H1 (cell line): ENCODE measurements around the gene TMEM178B. TPM values are rescaled to one million over a fixed set of nuclear protein-coding genes. Genes with fewer than 3 reads are reported as not detected.

Source experiments
- CTCF ChIA-PET: fragments of 300-600 bp; sonication (Branson Sonifier 250); formaldehyde crosslinking; loops from one replicate; lab custom pipeline; 2021; ENCODE audit not compliant: partially characterized antibody; lab: Charles Lee
- POLR2A ChIA-PET: fragments of 300-600 bp; sonication (Branson Sonifier 250); formaldehyde crosslinking; loops from one replicate; lab custom pipeline; 2021; ENCODE audit warnings: inconsistent platforms; ENCODE audit not compliant: partially characterized antibody; lab: Charles Lee
- DNase-seq, 2 experiments: peaks; one replicate each; pipeline versions ENCODE4 v3.0.0 to v3.0.0-alpha.2; 2010 to 2022; ENCODE audit warnings: low spot score in 2 of 2, low read depth in 1 of 2, mixed read lengths in 1 of 2
- FAIRE-seq: peaks from 2 replicates; lab custom pipeline; 2011; peaks lifted over from hg19 to GRCh38; lab: Jason Lieb, UNC
- H2AFZ ChIP-seq: 2 replicates; pipeline ENCODE4 v1.8.1; 2012; ENCODE audit warnings: low read length, inconsistent platforms
- H2AK5ac ChIP-seq: 2 replicates; pipeline ENCODE4 v1.6.1; 2013; ENCODE audit warnings: low read depth, low read length
- H2BK120ac ChIP-seq: replicated peaks from 2 replicates; pipeline ENCODE3; 2013; ENCODE audit warnings: low read depth, low read length, inconsistent platforms
- H2BK12ac ChIP-seq: 2 replicates; pipeline ENCODE4 v1.6.1; 2013; ENCODE audit warnings: low read depth, low read length
- H2BK15ac ChIP-seq: 2 replicates; pipeline ENCODE4 v1.6.1; 2013; ENCODE audit warnings: low read length
- H2BK20ac ChIP-seq: 2 replicates; pipeline ENCODE4 v1.6.1; 2013; ENCODE audit warnings: low read length
- H2BK5ac ChIP-seq: 2 replicates; pipeline ENCODE4 v1.6.1; 2013; ENCODE audit warnings: low read depth, low read length
- H3K14ac ChIP-seq: 2 replicates; pipeline ENCODE4 v1.6.1; 2013; ENCODE audit warnings: inconsistent platforms; ENCODE audit not compliant: insufficient read length
- H3K18ac ChIP-seq: 2 replicates; pipeline ENCODE4 v1.6.1; 2013; ENCODE audit warnings: low read length; ENCODE audit errors: extremely low read depth
- H3K23ac ChIP-seq: 2 replicates; pipeline ENCODE4 v1.6.1; 2013; ENCODE audit warnings: inconsistent platforms; ENCODE audit not compliant: insufficient read length
- H3K23me2 ChIP-seq: 2 replicates; pipeline ENCODE4 v1.6.1; 2013; ENCODE audit warnings: low read depth, low read length
- H3K27ac ChIP-seq: 2 replicates; pipeline ENCODE4 v1.6.1; 2011; ENCODE audit warnings: low read depth, low read length, inconsistent platforms
- H3K27me3 ChIP-seq, 4 experiments: replicated peaks in 1 of 4; 1 replicate in 1 of 4; 2 replicates in 3 of 4; pipeline versions ENCODE4 v1.6.1 to v1.8.1; 2011 to 2013; ENCODE audit warnings: low read length in 3 of 4, mild to moderate bottlenecking in 3 of 4, inconsistent platforms in 2 of 4, mixed read lengths in 2 of 4, moderate library complexity in 1 of 4; ENCODE audit not compliant: control insufficient read depth in 3 of 4, insufficient read depth in 3 of 4; ENCODE audit errors: extremely low read depth in 1 of 4
- H3K36me3 ChIP-seq, 4 experiments: 2 replicates each; pipeline versions ENCODE4 v1.6.1 to v1.8.1; 2011 to 2013; ENCODE audit warnings: mild to moderate bottlenecking in 4 of 4, low read length in 3 of 4, moderate library complexity in 2 of 4, control low read depth in 1 of 4, inconsistent platforms in 1 of 4; ENCODE audit not compliant: insufficient read depth in 4 of 4, control insufficient read depth in 2 of 4
- H3K4ac ChIP-seq: replicated peaks from 2 replicates; pipeline ENCODE3; 2013; ENCODE audit warnings: low read length, low read depth, mixed read lengths, inconsistent platforms; ENCODE audit not compliant: insufficient read length
- H3K4me1 ChIP-seq, 4 experiments: replicated peaks in 1 of 4; 1 replicate in 1 of 4; 2 replicates in 3 of 4; pipeline versions ENCODE4 v1.6.1 to v1.8.1; 2011 to 2013; ENCODE audit warnings: low read length in 3 of 4, inconsistent platforms in 2 of 4, mixed read lengths in 1 of 4; ENCODE audit not compliant: insufficient read depth in 4 of 4, control insufficient read depth in 3 of 4
- H3K4me2 ChIP-seq, 2 experiments: 2 replicates each; pipeline versions ENCODE4 v1.6.1 to v1.8.1; 2011 to 2013; ENCODE audit warnings: low read depth in 2 of 2, low read length in 2 of 2, control low read depth in 1 of 2, inconsistent platforms in 1 of 2, mild to moderate bottlenecking in 1 of 2; ENCODE audit not compliant: insufficient read depth in 1 of 2
- H3K4me3 ChIP-seq, 4 experiments: fragments of 200-600, 300-600 bp in 1 of 4; sonication (generic), shearing (Covaris generic), sonication (Bioruptor Twin) in 1 of 4; 2 replicates each; pipeline versions ENCODE4 v1.5.1 to v1.8.1; 2011 to 2016; ENCODE audit warnings: low read length in 4 of 4, low read depth in 3 of 4, control low read depth in 2 of 4, inconsistent platforms in 2 of 4, mild to moderate bottlenecking in 2 of 4, mixed read lengths in 1 of 4, moderate library complexity in 1 of 4; ENCODE audit not compliant: insufficient read depth in 2 of 4; ENCODE audit errors: extremely low read depth in 1 of 4
- H3K56ac ChIP-seq: replicated peaks from 2 replicates; pipeline ENCODE3; 2013; ENCODE audit warnings: low read depth, mild to moderate bottlenecking, mixed read lengths, low read length, inconsistent platforms; ENCODE audit not compliant: insufficient read length
- H3K79me1 ChIP-seq: 2 replicates; pipeline ENCODE4 v1.6.1; 2013; ENCODE audit warnings: low read depth, low read length, control low read depth
- H3K79me2 ChIP-seq, 2 experiments: 2 replicates each; pipeline versions ENCODE4 v1.6.1 to v1.8.1; 2012 to 2013; ENCODE audit warnings: low read length in 2 of 2, mild to moderate bottlenecking in 2 of 2, inconsistent platforms in 1 of 2; ENCODE audit not compliant: insufficient read depth in 2 of 2, control insufficient read depth in 1 of 2
- H3K9ac ChIP-seq, 4 experiments: replicated peaks in 1 of 4; 1 replicate in 1 of 4; 2 replicates in 3 of 4; pipeline versions ENCODE4 v1.6.1 to v1.8.1; 2011 to 2013; ENCODE audit warnings: low read depth in 3 of 4, low read length in 3 of 4, control low read depth in 2 of 4, mild to moderate bottlenecking in 2 of 4, moderate library complexity in 2 of 4, inconsistent platforms in 1 of 4; ENCODE audit errors: extremely low read depth in 1 of 4
- H3K9me3 ChIP-seq, 2 experiments: 2 replicates each; pipeline versions ENCODE4 v1.6.1 to v1.8.1; 2012 to 2013; ENCODE audit warnings: mild to moderate bottlenecking in 2 of 2, moderate library complexity in 2 of 2, control low read depth in 1 of 2, inconsistent platforms in 1 of 2, low read depth in 1 of 2, low read length in 1 of 2, mixed read lengths in 1 of 2; ENCODE audit not compliant: insufficient read depth in 2 of 2
- H4K20me1 ChIP-seq, 2 experiments: replicated peaks in 1 of 2; 2 replicates each; pipeline versions ENCODE3 to v1.8.1; 2011 to 2013; ENCODE audit warnings: inconsistent platforms in 2 of 2, low read length in 2 of 2, mild to moderate bottlenecking in 1 of 2; ENCODE audit not compliant: insufficient read depth in 2 of 2, control insufficient read depth in 1 of 2
- H4K5ac ChIP-seq: 2 replicates; pipeline ENCODE4 v1.6.1; 2013; ENCODE audit warnings: low read length, low read depth, mixed read lengths, inconsistent platforms; ENCODE audit not compliant: insufficient read length
- H4K8ac ChIP-seq: 2 replicates; pipeline ENCODE4 v1.8.0; 2013; ENCODE audit warnings: mild to moderate bottlenecking, moderate library complexity, low read length, inconsistent platforms; ENCODE audit not compliant: insufficient read depth; ENCODE audit errors: extremely low read depth
- H4K91ac ChIP-seq: replicated peaks from 2 replicates; pipeline ENCODE3; 2013; ENCODE audit warnings: low read length, mixed read lengths, inconsistent platforms; ENCODE audit not compliant: insufficient read length
- KDM5A ChIP-seq: fragments of 200-600 bp; IDR thresholded peaks from 2 replicates; pipeline ENCODE4 v1.7.1; 2012; ENCODE audit warnings: mild to moderate bottlenecking, low read length, inconsistent platforms, mixed read lengths
- RFX5 ChIP-seq: IDR thresholded peaks from 2 replicates; pipeline ENCODE4 v1.6.1; 2011; ENCODE audit warnings: low read depth, low read length, improper control_type of control experiment, borderline replicate concordance
- WGBS, 2 experiments: shearing (Covaris generic) in 1 of 2; methylation state at CpG; one replicate each; pipeline versions ENCODE4 v1.1.6 to v1.1.7; 2013 to 2015; ENCODE audit warnings: low lambda C conversion rate in 2 of 2, mixed read lengths in 2 of 2, inconsistent platforms in 1 of 2, low coverage in 1 of 2, missing lambda C conversion rate in 1 of 2; ENCODE audit not compliant: insufficient replicate concordance in 2 of 2, insufficient coverage in 1 of 2, insufficient read length in 1 of 2; ENCODE audit errors: extremely low coverage in 1 of 2, missing lambda C conversion rate in 1 of 2; 5-methylcytosine and 5-hydroxymethylcytosine counted together
- polyA plus RNA-seq, 7 experiments: library from polyadenylated mRNA; depleted of rRNA in 3 of 7; stranded (reverse) in 5 of 7; unstranded in 2 of 7; fragments of >200 nt in 5 of 7; fragments of 200-250 nt in 2 of 7; gene quantifications; 1 replicate in 5 of 7; 2 replicates in 1 of 7; 4 replicates in 1 of 7; pipeline versions ENCODE4 v1.2.1 to v1.2.3, GENCODE V29; 2011 to 2013; ENCODE audit warnings: missing spikeins in 2 of 7, mixed read lengths in 2 of 7
- total RNA-seq: library from RNA; stranded (reverse); fragmentation: NEBNext Ultra II Directional; extraction: Animal tissue kit (Norgen Biotek cat#: 25700); gene quantifications from 2 replicates; pipeline ENCODE4 v1.2.1, GENCODE V29; 2021
- TF ChIP-seq, protein P1 (sequence below): IDR thresholded peaks from 2 replicates; pipeline ENCODE4 v1.6.1; 2012; ENCODE audit warnings: low read length, inconsistent platforms
- TF ChIP-seq, protein P2 (sequence below): IDR thresholded peaks from 2 replicates; pipeline ENCODE4 v1.6.1; 2012; ENCODE audit warnings: inconsistent platforms

TMEM178B gene
- total and polyA plus RNA-seq, 2 of the 8 experiments (the other 6 are each of a cell fraction or from before 2014, with no cell fraction given): 5.3 to 18.1 TPM

DNA sequence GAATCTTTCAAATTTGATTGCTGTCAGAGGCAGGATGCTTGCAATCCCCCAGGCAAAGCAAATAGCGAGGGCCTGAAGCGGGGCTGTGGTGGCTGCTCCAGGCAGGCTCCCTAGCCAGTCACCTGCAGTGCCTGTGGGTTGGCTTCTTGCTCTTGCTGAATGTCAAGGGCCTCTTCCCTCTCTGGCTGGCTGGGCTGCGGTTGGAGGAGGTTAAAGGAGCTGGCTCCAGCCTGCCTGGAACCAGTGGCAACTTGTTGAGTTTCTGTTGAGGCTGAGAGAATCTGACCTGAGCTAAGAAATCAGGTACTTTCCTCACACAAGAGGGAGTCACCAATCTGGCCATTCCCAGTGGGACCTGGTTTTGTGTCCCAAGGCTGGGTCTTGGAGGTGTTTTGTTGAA lies 134.7 kb downstream of the TMEM178B start:
- Histone ChIP-seq H3K79me1 (no peaks in the 10 kb centered on the region; the same call in 1 of the 2 replicates), H4K20me1 (no peaks in the 10 kb centered on the region), H3K9me3 (no peaks in the 10 kb centered on the region), H4K8ac (no peak overlapping the region), H3K79me2 (no peaks in the 10 kb centered on the region), H3K9ac (no peak overlapping the region), H4K5ac (no peak overlapping the region), H3K4ac (no peak overlapping the region), H3K14ac (no peak overlapping the region), H2BK5ac (peak overlapping the region; percentile 41; the same call in 1 of the 2 replicates), H3K27ac (peak overlapping the region; percentile 29; the same call in 1 of the 2 replicates), H4K91ac (no peak overlapping the region), H3K4me3 (no peak overlapping the region), H2BK15ac (no peak overlapping the region), H2AFZ (no peak overlapping the region), H3K18ac (peak overlapping the region; percentile 21; the same call in 1 of the 2 replicates), H3K23ac (no peak overlapping the region), H3K56ac (no peak overlapping the region), H3K4me2 (peak overlapping the region in 1 of 2 experiments; percentile 6; a peak in 2 of 4 replicates), H3K4me1 (peaks cover 14 to 36% (median 22%) of the 10 kb centered on the region in 4 experiments), H3K36me3 (no peaks in the 10 kb centered on the region), H2AK5ac (peak overlapping the region; percentile 25; the same call in 1 of the 2 replicates), H2BK20ac (no peak overlapping the region), H2BK12ac (peak overlapping the region; percentile 72; the same call in 1 of the 2 replicates), H2BK120ac (no peak overlapping the region), H3K27me3 (no peaks in the 10 kb centered on the region), H3K23me2 (no peaks in the 10 kb centered on the region)
- DNase-seq: no peak
- FAIRE-seq: no peak
- CTCF ChIA-PET: interaction anchor here (1.9 kb wide), 1 partner anchor 9 kb away, joined by 4 read pairs; no protein-coding TSS in a partner anchor
- WGBS, 2 experiments: 72% methylated on average over 3 of the region's 3 CpGs; no CpG with 5 or more reads in 1 of the 2 experiments
- POLR2A ChIA-PET: interaction anchor here (1.2 to 1.3 kb wide), 3 partner anchors 8 to 23 kb away, joined by 3 read pairs; no protein-coding TSS in a partner anchor
- TF ChIP-seq RFX5 (no peak), KDM5A (no peak)
- TF ChIP-seq, protein P1, sequence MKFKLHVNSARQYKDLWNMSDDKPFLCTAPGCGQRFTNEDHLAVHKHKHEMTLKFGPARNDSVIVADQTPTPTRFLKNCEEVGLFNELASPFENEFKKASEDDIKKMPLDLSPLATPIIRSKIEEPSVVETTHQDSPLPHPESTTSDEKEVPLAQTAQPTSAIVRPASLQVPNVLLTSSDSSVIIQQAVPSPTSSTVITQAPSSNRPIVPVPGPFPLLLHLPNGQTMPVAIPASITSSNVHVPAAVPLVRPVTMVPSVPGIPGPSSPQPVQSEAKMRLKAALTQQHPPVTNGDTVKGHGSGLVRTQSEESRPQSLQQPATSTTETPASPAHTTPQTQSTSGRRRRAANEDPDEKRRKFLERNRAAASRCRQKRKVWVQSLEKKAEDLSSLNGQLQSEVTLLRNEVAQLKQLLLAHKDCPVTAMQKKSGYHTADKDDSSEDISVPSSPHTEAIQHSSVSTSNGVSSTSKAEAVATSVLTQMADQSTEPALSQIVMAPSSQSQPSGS: no peak
- TF ChIP-seq, protein P2, sequence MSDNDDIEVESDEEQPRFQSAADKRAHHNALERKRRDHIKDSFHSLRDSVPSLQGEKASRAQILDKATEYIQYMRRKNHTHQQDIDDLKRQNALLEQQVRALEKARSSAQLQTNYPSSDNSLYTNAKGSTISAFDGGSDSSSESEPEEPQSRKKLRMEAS: no peak
